Ovary (tissue), 3 donors: Measurements from ENCODE around the gene PRLR.

Experiments used
- POLR2A ChIP-seq: fragments of 450-650 bp; IDR thresholded peaks from one replicate; pipeline ENCODE4 v1.6.1; 2017; ENCODE audit warnings: antibody characterized with exemption, mild to moderate bottlenecking, moderate library complexity
- TF ChIP-seq, protein P1 (sequence below), 3 donors: fragments of 450-650 bp in 2 of 3; fragments of 200-600 bp in 1 of 3; IDR thresholded peaks; one replicate each; pipeline versions ENCODE4 v1.5.1 to v1.8.0; 2016 to 2022; ENCODE audit warnings: antibody characterized with exemption in 3 of 3, mild to moderate bottlenecking in 1 of 3
- donor health status: DM: no; HTN: no; CAD: no.

GRCh38 chr5:35195472-35195852 is 34.8 kb downstream of the PRLR start:
- TF ChIP-seq, protein P1, sequence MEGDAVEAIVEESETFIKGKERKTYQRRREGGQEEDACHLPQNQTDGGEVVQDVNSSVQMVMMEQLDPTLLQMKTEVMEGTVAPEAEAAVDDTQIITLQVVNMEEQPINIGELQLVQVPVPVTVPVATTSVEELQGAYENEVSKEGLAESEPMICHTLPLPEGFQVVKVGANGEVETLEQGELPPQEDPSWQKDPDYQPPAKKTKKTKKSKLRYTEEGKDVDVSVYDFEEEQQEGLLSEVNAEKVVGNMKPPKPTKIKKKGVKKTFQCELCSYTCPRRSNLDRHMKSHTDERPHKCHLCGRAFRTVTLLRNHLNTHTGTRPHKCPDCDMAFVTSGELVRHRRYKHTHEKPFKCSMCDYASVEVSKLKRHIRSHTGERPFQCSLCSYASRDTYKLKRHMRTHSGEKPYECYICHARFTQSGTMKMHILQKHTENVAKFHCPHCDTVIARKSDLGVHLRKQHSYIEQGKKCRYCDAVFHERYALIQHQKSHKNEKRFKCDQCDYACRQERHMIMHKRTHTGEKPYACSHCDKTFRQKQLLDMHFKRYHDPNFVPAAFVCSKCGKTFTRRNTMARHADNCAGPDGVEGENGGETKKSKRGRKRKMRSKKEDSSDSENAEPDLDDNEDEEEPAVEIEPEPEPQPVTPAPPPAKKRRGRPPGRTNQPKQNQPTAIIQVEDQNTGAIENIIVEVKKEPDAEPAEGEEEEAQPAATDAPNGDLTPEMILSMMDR (IDR thresholded peaks at IDR 0.05) = no peak
- TF ChIP-seq POLR2A = no peak
